NOMO-1 treated with dmso at 0.1 percent for 144 hours (cell line): ENCODE results near the gene EPHA6.
"Not testable (repeated sequence)": the region's sequence is repeated elsewhere in the genome, so short reads cannot be mapped to it uniquely, and the experiment has no call there.

ENCODE experiments used
- DNase-seq: peaks from one replicate; lab custom pipeline; 2025; ENCODE audit not compliant: unreplicated experiment; lab: John Stamatoyannopoulos, UW

The EPHA6 gene

DNA sequence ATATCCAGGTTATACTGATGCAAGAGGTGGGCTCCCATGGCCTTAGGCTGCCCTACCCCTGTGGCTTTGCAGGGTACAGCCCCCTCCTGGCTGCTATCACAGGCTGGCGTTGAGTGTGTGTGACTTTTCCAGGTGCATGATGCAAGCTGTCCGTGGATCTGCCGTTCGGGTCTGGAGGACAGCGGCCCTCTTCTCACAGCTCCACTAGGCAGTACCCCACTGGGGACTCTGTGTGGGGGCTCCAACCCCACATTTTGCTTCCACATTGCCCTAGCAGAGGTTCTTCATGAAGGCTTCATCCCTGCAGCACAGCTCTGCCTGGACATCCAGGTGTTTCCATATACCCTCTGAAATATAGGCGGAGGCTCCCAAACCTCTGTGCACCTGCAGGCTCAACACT lies 610.6 kb downstream of the EPHA6 start:
- no peak for DNase-seq

DNA sequence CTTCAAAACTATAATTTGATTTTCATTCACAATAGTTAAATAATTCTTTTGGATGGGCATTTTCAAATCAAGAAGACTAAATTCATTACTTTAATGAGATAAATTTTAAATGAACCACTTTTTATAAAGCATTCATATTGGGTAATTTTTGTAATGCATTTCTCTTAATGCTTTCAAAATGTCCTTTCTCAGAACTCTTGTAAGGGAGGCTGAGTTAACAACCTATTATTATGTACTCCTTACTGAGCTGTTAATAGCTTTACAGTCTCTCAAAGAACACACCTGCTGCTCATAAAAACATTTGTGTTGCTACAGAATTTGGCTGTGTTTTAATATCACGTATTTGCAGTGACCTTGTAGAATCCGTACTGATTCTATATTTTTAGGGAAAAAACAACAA lies 616.2 kb downstream of the EPHA6 start:
- no peak for DNase-seq

DNA sequence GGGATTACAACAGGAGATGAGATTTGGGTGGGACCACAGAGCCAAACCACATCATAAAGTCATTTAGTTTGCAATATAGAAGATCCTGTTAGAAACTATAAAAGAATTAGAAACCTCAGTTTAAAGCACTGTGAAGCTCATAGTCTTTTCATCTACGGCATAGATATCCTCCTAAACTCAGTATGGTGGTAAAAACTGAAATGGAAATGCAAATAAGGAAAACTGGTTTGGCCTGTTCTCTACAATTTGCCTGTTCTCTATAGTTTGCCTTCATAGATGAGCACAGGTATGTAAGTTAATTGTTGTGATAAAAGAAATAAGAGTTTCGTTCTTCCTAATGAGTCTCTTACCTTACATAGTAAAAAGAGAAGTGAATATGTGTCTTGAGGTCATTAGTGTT lies 618.5 kb downstream of the EPHA6 start:
- no peak for DNase-seq

DNA sequence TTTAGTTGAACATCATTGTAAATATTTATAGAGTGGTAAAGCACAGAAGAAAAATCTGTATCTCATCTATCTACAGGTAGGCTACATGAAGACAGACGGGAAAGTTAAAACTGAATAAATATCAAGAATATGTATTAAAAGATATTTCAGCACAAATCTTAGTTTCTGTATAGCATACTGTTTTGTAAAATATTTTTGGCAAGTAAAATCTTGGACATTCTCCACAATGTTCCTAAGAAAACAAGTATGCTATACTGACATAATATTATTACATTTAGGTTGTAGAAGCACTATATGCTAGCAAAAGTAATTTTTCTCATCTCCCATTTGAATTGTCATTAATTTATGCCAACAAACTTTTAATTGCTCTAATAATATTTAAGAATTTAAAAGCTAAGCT lies 623.7 kb downstream of the EPHA6 start:
- no peak for DNase-seq

DNA sequence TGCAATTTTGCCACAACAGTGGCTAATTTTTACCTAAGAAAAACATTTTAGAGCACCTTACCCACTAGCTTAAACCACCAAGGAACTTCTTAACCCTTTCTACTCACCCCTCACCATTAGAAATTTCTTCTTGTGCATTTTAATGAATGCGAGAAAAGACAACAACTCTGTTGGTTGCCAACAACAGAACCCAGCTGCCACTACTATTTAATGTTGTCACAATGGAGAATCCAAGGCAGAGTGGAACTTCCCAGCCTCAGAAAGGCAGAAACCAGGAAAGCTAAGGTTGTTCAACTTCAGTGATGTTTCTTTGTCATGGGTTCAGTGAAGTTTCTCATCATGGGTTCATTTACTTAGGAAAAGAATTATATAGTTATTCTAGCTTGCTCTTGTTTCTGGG lies 625.0 kb downstream of the EPHA6 start:
- no peak for DNase-seq

DNA sequence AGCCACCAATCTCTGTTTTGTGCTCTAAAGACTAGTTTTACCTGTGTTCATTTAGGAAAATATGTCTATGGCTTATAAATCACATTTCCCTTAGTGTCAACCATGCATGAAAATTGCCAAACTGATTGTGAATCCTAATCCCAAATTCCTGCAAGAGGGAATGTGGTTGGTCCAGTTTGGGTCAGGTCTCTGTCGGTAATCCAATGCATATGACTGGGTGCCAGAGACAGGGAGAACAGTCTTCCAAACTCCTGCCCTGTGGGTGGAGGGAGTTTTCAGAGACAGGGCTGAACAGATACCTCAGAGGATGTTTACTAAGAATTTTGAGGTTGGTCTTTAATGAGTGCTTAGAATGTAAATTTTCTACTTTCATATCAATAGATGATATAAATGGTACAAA lies 649.6 kb downstream of the EPHA6 start:
- no peak for DNase-seq

DNA sequence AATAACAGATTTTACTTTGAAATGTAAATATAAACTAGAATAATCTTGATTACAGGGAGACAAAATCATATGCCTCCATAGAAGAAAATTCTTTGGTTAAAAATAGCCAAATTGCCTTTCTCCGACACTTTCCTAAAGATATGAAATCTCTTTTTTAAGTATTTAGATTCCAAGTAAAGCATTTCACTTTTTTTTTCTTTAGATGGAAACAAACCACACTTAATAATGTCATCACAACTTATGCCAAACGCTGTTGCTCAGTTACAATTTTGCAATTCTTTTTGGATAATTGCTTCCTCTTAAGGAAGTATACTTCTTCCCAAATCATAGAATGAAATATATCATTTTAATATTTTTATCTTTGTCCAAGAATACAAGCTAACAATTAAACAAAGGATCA lies 656.1 kb downstream of the EPHA6 start:
- no peak for DNase-seq

DNA sequence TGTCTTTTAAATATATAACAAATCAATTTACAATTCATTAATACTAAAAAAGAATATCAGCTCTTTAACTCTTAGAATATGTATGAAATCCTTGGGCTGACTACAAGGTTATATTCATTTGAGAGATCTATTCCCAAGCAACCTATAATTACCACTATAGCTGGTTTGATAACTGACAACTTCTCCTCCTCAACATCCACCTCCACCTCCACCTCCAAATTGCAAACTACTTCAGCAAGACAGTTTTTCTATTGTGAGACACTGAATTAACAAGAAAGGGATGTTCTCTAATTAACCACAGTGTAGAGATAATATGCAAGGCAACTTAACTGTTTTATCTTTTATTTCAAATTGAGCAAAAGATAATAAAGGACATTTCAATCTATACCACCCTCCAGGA lies 665.3 kb downstream of the EPHA6 start:
- DNase-seq: no peak

DNA sequence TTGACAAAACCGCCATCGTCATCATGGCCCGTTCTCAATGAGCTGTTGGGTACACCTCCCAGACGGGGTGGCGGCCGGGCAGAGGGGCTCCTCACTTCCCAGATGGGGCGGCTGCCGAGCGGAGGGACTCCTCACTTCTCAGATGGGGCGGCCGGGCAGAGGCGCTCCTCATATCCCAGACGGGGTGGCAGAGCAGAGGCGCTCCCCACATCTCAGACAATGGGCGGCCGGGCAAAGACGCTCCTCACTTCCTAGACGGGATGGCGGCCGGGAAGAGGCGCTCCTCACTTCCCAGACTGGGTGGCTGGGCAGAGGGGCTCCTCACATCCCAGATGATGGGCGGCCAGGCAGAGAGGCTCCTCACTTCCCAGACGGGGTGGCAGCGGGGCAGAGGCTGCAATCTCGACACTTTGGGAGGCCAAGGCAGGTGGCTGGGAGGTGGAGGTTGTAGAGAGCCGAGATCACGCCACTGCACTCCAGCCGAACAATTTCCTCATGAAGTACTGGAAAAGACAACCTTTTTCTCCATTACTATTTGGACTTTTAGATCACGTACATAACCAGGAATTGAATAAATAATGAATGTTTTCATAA lies 666.4 kb downstream of the EPHA6 start:
- not testable (repeated sequence) for DNase-seq

DNA sequence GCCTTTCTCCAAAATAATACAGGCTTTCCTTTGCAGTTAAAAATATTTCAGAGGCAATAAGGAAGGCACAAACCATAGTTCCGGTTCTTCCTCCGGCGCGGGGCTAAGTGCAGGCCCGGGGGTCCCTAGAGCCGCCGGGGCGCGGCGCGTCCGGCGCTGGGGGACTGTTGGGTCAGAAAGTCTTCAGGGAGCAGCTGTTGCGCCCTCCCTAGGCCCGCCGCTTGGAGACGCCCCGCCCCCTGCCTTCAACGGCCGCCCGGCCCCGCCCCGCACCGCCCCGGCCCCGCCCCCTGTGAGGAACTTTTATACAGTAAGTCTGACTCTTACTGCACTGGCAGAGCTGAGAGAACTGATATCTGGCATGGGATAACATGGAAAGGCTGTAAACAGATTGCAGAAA lies 667.0 kb downstream of the EPHA6 start:
- no peak for DNase-seq

DNA sequence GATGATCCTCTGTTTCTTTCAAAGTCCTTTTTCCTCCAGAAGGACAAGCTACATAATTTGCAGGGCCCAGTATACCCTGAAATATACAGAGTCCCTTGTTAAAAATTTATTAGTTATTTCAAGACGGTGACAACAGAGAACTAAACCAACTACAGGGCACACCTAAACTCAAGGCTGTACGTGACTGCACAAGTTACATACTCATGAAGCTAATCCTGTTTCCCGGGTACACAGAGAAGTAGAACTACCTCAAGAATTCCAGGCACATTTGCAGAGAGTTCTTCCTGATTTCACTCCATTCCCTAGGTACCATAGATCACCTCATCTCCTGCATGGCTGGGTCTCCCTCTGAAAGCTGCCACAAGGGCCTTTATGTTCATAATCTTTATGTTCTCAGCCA lies 670.8 kb downstream of the EPHA6 start:
- no peak for DNase-seq

DNA sequence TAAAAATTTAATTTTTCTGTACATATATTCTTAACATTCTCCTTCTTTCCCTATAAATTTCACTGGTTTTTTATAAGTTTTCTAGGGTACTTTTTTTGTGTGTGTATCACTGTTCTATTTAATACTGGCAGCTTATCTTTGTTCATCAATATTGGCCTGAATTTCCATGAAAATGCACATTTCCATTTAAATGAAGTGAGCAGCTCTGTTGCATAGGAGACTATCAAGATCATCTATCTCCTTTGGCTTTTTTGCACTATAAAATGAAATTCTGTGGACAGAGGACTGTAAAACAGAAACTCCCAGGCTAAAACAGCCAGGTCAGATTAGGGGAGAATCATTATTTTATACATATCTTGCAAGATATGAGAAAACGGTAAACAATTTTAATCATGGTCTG lies 673.2 kb downstream of the EPHA6 start:
- no peak for DNase-seq

DNA sequence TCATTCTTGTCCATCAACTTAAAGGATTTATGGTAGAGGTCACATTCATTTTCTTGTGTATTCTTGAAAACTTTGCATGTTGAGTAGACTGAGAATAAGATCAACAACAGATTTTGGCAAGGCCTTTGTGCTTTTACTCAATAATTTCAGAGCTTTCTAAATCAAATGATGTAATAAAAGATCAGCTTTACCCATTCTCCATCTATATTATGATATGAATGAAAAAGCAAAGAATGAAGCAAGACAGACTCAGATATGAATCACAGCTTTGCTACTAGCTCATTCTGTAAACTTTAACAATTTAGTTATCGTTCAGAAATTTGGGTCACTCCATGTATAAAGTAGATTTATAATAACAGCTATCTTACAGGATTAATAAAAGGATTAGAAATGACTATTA lies 674.3 kb downstream of the EPHA6 start:
- no peak for DNase-seq

DNA sequence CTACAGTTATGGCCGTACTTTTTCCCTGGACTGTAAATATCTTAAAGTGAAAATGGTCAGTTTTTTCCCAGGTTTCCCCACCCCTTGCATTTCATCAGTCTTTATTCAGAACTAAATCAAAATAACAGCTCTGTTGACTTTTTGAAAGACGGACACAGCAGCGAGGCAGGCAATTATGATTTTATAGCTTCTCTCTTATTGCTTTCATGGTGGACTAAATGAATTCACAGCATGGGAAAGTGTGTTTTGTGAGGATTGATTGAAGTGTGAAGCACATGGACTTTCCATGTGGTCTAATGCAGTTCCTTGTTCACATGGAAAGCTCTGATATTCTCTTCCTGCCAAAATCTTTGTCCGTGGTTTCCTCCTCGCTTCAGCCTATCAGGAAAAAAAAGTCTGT lies 681.5 kb downstream of the EPHA6 start:
- no peak for DNase-seq

DNA sequence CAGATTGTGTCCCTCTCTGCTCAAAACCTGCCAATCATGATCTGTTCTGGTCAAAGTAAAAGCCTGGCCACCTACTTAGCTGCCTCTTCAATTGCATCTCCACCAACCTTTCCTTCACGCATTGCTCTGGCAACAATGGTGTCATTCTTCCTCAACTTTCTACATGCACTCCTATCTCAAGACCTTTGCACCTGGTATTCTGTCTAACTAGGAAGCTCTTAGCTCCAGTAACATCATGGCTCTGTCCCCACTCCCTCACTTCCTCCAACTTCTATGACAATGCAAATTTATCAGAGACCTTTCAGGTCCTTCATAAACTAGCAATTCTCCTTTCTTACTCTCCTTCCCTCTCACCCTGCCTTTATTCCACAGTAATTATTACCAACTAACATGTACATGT lies 682.7 kb downstream of the EPHA6 start:
- DNase-seq: no peak

DNA sequence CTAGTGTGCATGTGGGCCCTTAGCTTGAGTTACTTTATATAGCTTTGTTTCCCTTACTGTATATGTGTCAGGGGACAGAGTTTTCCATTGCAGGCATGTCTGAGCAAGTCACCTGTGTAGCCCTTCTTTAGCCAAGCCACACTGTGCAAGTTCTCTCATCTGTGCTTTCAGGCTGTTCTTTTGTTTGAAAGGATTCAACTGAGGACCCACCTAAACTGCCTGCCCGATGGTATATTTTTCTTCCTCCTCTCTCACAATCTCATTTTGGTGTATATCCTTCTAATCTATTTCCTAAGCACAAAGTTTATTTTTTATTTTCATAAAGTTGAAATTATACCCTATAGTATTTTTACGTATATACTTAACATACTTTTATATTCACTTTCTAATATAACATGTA lies 690.1 kb downstream of the EPHA6 start:
- DNase-seq: no peak

DNA sequence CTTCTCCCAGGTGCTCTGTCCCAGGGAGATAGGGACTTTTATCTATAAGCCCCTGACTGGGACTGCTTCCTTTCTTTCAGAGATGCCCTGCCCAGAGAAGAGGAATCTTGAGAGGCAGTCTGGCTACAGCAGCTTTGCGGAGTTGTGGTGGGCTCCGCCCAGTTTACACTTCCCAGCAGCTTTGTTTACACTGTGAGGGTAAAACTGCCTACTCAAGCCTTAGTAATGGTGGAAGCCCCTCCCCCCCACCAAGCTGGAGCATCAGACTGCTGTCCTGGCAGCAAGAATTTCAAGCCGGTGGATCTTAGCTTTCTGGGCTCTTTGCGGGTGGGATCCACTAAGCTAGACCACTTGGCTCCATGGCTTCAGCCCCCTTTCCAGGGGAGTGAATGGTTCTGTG lies 696.4 kb downstream of the EPHA6 start:
- no peak for DNase-seq

DNA sequence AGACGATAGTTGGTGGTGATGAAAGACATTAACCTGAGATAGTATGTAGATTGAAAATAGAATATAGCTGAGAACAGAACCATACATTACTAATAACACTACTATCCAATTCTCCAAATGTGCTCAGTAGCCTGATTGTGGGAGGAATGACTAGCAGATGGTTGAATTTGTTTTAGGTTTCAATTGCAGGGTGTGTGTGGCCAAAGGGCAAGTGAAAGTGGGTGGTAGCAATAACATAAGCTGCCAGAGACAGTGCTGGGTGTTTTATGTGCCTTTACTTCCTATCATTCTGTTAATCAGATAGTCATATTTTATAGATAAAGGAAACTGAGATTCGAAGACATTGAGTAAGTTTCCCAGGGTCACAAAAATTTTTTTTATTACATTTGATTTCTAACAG lies 700.7 kb downstream of the EPHA6 start:
- DNase-seq: no peak

DNA sequence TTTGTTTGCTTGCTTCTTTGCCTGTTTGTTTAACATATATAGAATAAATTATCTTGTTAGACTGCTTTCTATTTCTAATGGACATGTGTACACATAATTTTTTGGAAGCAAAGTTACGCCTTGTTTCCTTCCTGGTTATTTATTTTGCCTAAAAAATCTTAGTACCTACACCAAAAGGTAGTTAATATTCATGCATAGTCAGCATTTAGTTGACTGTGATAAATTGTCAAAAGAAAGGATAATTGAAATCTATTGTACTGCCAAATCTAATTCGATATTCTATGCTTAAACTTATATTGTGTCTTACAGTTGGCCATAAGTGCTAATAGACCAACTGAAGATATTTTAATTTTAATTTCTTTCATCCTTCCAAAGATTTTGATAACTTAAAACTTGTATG lies 716.3 kb downstream of the EPHA6 start:
- no peak for DNase-seq

DNA sequence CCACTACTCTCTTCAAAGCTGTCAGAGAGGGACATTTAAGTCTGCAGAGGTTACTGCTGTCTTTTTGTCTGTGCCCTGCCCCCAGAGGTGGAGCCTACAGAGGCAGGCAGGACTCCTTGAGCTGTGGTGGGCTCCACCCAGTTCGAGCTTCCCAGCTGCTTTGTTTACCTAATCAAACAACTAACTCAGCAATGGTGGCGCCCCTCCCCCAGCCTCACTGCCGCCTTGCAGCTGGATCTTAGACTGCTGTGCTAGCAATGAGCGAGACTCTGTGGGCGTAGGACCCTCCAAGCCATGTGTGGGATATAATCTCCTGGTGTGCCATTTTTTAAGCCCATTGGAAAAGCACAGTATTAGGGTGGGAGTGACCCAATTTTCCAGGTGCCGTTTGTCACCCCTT lies 733.2 kb downstream of the EPHA6 start:
- DNase-seq: not testable (repeated sequence)

DNA sequence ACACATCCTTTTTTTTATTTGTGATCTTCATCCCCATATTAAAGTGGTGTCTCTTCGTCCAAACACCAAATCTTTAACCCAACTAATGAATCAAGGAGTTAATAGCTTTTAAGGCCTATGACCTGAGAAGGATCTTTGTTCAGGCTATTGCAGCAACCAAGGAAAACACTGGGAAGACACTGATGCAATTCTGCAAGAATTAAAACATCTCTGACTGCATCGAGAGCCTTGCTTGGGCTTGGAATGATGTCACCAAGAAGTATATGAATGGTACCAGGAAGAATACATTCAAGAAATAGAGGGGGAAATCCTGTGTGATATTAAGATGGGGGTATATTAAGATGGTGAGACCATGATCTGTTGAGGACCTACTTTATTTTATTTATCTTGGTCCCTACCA lies 736.0 kb downstream of the EPHA6 start:
- no peak for DNase-seq

DNA sequence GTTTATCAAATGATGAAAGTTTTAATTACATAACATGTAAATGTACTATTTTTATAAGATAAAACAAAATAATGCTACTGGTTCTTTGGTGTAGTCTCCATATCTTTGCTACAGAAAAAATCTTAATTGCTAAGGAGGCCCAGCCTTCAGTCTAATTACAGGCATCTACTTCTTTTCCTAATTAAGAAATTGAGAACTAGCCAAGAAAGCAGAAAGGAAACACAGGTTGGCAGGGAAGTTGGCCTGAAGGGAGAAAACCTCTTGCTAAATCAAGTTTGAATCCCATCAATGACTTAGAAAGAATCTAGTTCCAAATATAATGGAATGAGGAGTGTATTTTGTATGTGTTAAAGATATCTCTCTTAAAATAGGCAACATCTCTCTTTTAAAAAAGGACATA lies 737.8 kb downstream of the EPHA6 start:
- DNase-seq: no peak

DNA sequence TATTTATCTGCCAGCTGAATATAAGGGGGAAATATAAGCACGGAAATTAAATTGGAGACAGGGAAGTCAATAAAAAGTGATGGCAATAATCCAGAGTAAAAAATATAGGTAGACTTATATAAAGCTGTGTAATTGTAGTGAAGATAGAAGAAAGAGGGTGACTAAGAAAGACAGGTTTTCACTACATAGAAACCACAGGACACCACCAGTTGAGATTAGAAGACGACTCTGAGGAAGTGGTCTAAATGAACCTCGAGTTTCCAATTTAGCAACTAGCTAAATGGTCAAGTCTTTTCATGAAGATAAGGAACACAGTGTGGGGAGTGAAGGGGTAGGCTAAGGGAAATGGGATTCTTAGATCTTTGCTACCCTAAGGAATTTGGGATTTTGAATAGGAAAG lies 761.3 kb downstream of the EPHA6 start:
- DNase-seq: no peak

DNA sequence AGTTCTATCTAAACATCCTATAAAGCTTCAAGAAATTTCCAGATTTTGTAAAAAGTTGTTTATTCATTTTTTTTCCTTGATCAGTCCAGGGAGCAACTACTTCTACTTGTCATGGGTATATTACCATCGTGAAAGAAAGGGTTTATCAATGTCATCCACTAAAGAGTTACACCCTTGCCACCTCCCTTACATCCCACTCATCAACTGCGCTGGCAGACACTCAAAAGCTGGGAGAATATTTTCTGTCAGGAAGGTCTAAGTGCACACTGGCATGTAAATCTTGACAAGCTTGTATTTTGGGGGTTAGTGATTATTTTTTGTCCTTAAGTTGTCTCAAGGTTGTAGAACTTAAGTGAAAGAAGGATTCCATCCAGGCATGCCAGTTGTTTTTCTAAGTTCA lies 761.8 kb downstream of the EPHA6 start:
- no peak for DNase-seq
